SU-DHL-6 (cell line): ENCODE data around the gene TNKS1BP1.

ENCODE experiments used
- CTCF ChIP-seq: fragments of 200-600 bp; sonication (generic); IDR thresholded peaks from one replicate; pipeline ENCODE4 v1.5.1; 2017; ENCODE audit warnings: antibody characterized with exemption, mild to moderate bottlenecking, low read length, moderate library complexity; ENCODE audit not compliant: insufficient read depth, poor library complexity, severe bottlenecking
- EZH2phosphoT487 ChIP-seq: fragments of 200-600 bp; sonication (generic), shearing (Covaris generic); conservative IDR thresholded peaks from 2 replicates; pipeline ENCODE4 v1.6.1; 2018; ENCODE audit warnings: mild to moderate bottlenecking, antibody characterized with exemption, low read length, moderate library complexity, mixed read lengths

- TF ChIP-seq CTCF (no peak), EZH2phosphoT487 (no peak)
Measured at GRCh38 chr11:57348052-57348451, 23.3 kb upstream of the TNKS1BP1 start.
